Left ventricle myocardium inferior (tissue), 1 donor: ENCODE data around the gene LACRT. TPM values are rescaled to one million over a fixed set of nuclear protein-coding genes. Genes with fewer than 3 reads are reported as not detected.

Experiments used
- DNase-seq: peaks from one replicate; pipeline ENCODE4 v3.0.0-alpha.2; 2020
- H3K27ac ChIP-seq: fragments of 200-600 bp; replicated peaks from 2 replicates; pipeline ENCODE4 v1.8.0; 2021
- H3K27me3 ChIP-seq: fragments of 200-600 bp; 2 replicates; pipeline ENCODE4 v1.8.0; 2021; ENCODE audit warnings: low read depth
- H3K36me3 ChIP-seq: fragments of 200-600 bp; 2 replicates; pipeline ENCODE4 v1.8.0; 2021
- H3K4me1 ChIP-seq: fragments of 200-600 bp; 2 replicates; pipeline ENCODE4 v1.8.0; 2021
- H3K4me3 ChIP-seq: fragments of 200-600 bp; 2 replicates; pipeline ENCODE4 v1.8.0; 2021; ENCODE audit warnings: mild to moderate bottlenecking, moderate library complexity
- H3K9me3 ChIP-seq: fragments of 200-600 bp; replicated peaks from 2 replicates; pipeline ENCODE4 v1.8.0; 2021
- CTCF ChIP-seq: fragments of 200-600 bp; IDR thresholded peaks from 2 replicates; pipeline ENCODE4 v1.8.0; 2021; ENCODE audit warnings: antibody characterized with exemption, mild to moderate bottlenecking, borderline replicate concordance
- intact Hi-C: fragments of 100-400 bp; cut with micrococcal nuclease; formaldehyde crosslinking; loops from one replicate; pipeline ENCODE4 v1.11.0; 2022
- total RNA-seq: library from RNA; stranded (reverse); fragmentation: NEBNext Ultra II Directional; extraction: Animal tissue kit (Norgen Biotek cat#: 25700); gene quantifications from one replicate; pipeline ENCODE4 v1.2.1, GENCODE V29; 2021
- donor health status: DM: no; HTN: yes; CAD: no; lungs with severe emphysema.

Gene LACRT
- total RNA-seq, 1 donor from 2014 or later = not detected

DNA sequence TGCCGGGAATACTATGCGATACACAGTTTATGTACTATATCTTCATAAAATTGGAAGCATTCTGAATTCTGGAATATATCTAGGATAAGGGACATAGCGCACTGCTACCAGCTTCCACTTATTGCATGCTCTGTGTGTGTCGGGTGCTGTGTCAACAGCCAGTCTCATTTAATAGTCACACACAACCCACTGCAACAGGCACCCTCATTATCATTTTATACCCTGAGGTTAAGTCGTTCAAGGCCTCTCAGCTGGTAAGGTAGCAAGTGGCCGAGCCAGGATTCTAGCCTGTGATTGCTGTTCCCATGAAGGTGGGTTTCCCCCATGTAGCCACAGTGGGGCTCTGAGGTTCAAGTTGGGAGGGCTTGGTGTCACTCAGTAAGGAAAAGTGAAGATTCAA lies 53.3 kb downstream of the LACRT start:
- Histone ChIP-seq H3K27ac (no peak overlapping the region), H3K27me3 (peaks cover 17% of the 10 kb centered on the region), H3K9me3 (no peaks in the 10 kb centered on the region), H3K4me1 (peaks cover 14% of the 10 kb centered on the region), H3K36me3 (no peaks in the 10 kb centered on the region), H3K4me3 (no peak overlapping the region)
- TF ChIP-seq CTCF = no peak
- intact Hi-C loops = no loop called here
- DNase-seq = no peak

Other genes starting within 250 kb of the LACRT start
- gene ITGA5, start 215.6 kb downstream of the LACRT start, total RNA-seq = 55.3 TPM
- gene GTSF1, start 161.3 kb downstream of the LACRT start, total RNA-seq = not detected
- 7.5 TPM for gene NCKAP1L, start 137.1 kb downstream of the LACRT start, total RNA-seq
- gene PDE1B, start 85.3 kb downstream of the LACRT start, total RNA-seq = 1.8 TPM
- 75.0 TPM for gene PPP1R1A, start 46.2 kb downstream of the LACRT start, total RNA-seq
- not detected for gene DCD, start 13.5 kb upstream of the LACRT start, total RNA-seq
- not detected for gene MUCL1, start 219.6 kb upstream of the LACRT start, total RNA-seq